A204.1 (cell line): ENCODE results near the gene ABCA13.

Source experiments
- FAIRE-seq: peaks from 2 replicates; lab custom pipeline; 2012; peaks lifted over from hg19 to GRCh38; lab: Jason Lieb, UNC

Gene ABCA13

GRCh38 chr7:48643431-48644013, 472.3 kb downstream of the ABCA13 start:
- FAIRE-seq = no peak

- no peak for FAIRE-seq
Observed at GRCh38 chr7:48658138-48658537, 486.9 kb downstream of the ABCA13 start.

- no peak for FAIRE-seq
Observed at GRCh38 chr7:48660306-48660870, 489.1 kb downstream of the ABCA13 start.

- FAIRE-seq = no peak
Observed at GRCh38 chr7:48664241-48664640, 493.0 kb downstream of the ABCA13 start.

- no peak for FAIRE-seq
Observed at GRCh38 chr7:48665353-48666135, 494.3 kb downstream of the ABCA13 start.

GRCh38 chr7:48667407-48667806, 496.1 kb downstream of the ABCA13 start:
- no peak for FAIRE-seq

GRCh38 chr7:48671656-48672055, 500.4 kb downstream of the ABCA13 start:
- FAIRE-seq = no peak

GRCh38 chr7:48681006-48681405, 509.7 kb downstream of the ABCA13 start:
- FAIRE-seq = no peak

- no peak for FAIRE-seq
Observed at GRCh38 chr7:48691788-48692187, 520.5 kb downstream of the ABCA13 start.
